HepG2 (cell line): ENCODE measurements around the gene UGGT1.

Experiments used
- IRF9 ChIP-seq: sonication (generic); formaldehyde crosslinking; IDR thresholded peaks from 2 replicates; pipeline ENCODE4 v1.8.0; 2022; ENCODE audit warnings: missing genetic modification reagents, mild to moderate bottlenecking, borderline replicate concordance
- MTA3 ChIP-seq: sonication (generic); formaldehyde crosslinking; IDR thresholded peaks from 2 replicates; pipeline ENCODE4 v1.4.0; 2020; ENCODE audit warnings: missing genetic modification reagents
- RBM39 ChIP-seq: fragments of 200-400 bp; formaldehyde crosslinking; IDR thresholded peaks from one replicate; pipeline ENCODE4 v1.6.1; 2018; ENCODE audit warnings: antibody characterized with exemption, mild to moderate bottlenecking, low read depth, low read length; ENCODE audit not compliant: poor library complexity, severe bottlenecking
- RFXAP ChIP-seq: sonication (generic); formaldehyde crosslinking; IDR thresholded peaks from 2 replicates; pipeline ENCODE4 v1.4.0; 2020; ENCODE audit warnings: missing genetic modification reagents, borderline replicate concordance
- TBX2 ChIP-seq: sonication (generic); formaldehyde crosslinking; IDR thresholded peaks from 2 replicates; pipeline ENCODE4 v1.5.0; 2020; ENCODE audit warnings: missing genetic modification reagents, mild to moderate bottlenecking, borderline replicate concordance
- ZNF274 ChIP-seq: sonication (generic); formaldehyde crosslinking; IDR thresholded peaks from 2 replicates; pipeline ENCODE4 v1.5.1; 2020; ENCODE audit warnings: mild to moderate bottlenecking, missing genetic modification reagents
- ZNF558 ChIP-seq: sonication (generic); formaldehyde crosslinking; IDR thresholded peaks from 2 replicates; pipeline ENCODE4 v1.9.0; 2022; ENCODE audit warnings: mild to moderate bottlenecking, missing genetic modification reagents, borderline replicate concordance
- ZNF614 ChIP-seq: IDR thresholded peaks from 2 replicates; pipeline ENCODE4 v1.6.1; 2018; ENCODE audit warnings: missing biosample characterization, missing genetic modification reagents, inconsistent platforms, borderline replicate concordance

DNA sequence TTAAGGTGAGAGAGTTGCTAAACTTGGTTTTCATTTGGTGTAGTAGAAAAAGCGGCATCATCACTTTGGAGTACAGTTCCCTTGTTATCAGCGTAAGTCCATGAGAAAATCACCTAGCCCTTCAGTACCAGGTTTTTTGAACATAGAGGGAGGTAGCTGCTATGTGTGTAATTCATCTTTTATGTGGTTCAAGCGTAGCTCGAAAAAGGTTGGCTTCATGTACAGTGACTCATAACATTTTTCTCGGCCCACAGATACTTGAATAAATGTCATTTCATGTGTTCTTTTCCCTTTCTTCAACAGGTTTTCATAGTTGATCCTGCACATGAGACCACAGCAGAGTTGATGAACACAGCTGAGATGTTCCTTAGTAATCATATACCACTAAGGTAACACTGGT is 43.6 kb downstream of the UGGT1 start:
- TF ChIP-seq ZNF558 (no peak), TBX2 (CRISPR knock-in tag) (no peak), ZNF614 (no peak), MTA3 (CRISPR knock-in tag) (no peak), RBM39 (no peak), RFXAP (CRISPR knock-in tag) (no peak), IRF9 (no peak), ZNF274 (CRISPR knock-in tag) (no peak)
